HepG2 (cell line): ENCODE data around the gene FSD2. TPM values are rescaled to one million over a fixed set of nuclear protein-coding genes. Genes with fewer than 3 reads are reported as not detected.

Experiments
- ATAC-seq: fragments of 200-7000 bp; cut with Tn5 transposase; 3 replicates; pipeline ENCODE4 v1.9.1; 2020; ENCODE audit warnings: mild to moderate bottlenecking, moderate library complexity
- BruUV-seq: library from RNA; stranded (reverse); fragments of 400-500 nt; replicated peaks from 2 replicates; lab custom pipeline; 2021; lab: Mats Ljungman, UMichigan
- CTCF ChIA-PET: fragments of 300-600 bp; formaldehyde crosslinking; extraction: SDS; loops from one replicate; lab custom pipeline; 2021; ENCODE audit warnings: low total read pairs, inconsistent platforms, low intra/inter-chr PET ratio; lab: Yijun Ruan, JAX
- POLR2A ChIA-PET: fragments of 350-600 bp; sonication (Branson Sonifier 250); formaldehyde crosslinking; loops from one replicate; lab custom pipeline; 2020; ENCODE audit warnings: antibody characterized with exemption, inconsistent platforms; lab: Yijun Ruan, JAX
- DNase-seq: peaks from one replicate; pipeline ENCODE4 v3.0.0-alpha.2; 2015; ENCODE audit warnings: low spot score
- FAIRE-seq: peaks from 3 replicates; lab custom pipeline; 2011; peaks lifted over from hg19 to GRCh38; lab: Jason Lieb, UNC
- H2AFZ ChIP-seq: one replicate; pipeline ENCODE4 v1.6.1; 2011; ENCODE audit warnings: low read length, inconsistent platforms
- H3K27ac ChIP-seq: fragments of 300-600 bp; 3 replicates; pipeline ENCODE4 v1.8.0; 2011; ENCODE audit warnings: mixed run types, mild to moderate bottlenecking, mixed read lengths, low read length, inconsistent platforms; ENCODE audit not compliant: insufficient read depth; ENCODE audit errors: extremely low read length
- H3K27me3 ChIP-seq, 2 experiments: fragments of 200-600 bp in 1 of 2; 2 replicates in 1 of 2; 3 replicates in 1 of 2; pipeline versions ENCODE4 v1.6.0 to v1.8.0; 2011; ENCODE audit warnings: low read length in 2 of 2, mild to moderate bottlenecking in 2 of 2, moderate library complexity in 2 of 2, inconsistent platforms in 1 of 2; ENCODE audit not compliant: insufficient read depth in 2 of 2, control insufficient read depth in 1 of 2
- H3K36me3 ChIP-seq, 2 experiments: fragments of 200-600 bp in 1 of 2; replicated peaks in 1 of 2; 2 replicates in 1 of 2; 3 replicates in 1 of 2; pipeline versions ENCODE4 v1.5.1 to v1.8.0; 2011; ENCODE audit warnings: low read length in 2 of 2, inconsistent platforms in 1 of 2; ENCODE audit not compliant: insufficient read depth in 2 of 2, control insufficient read depth in 1 of 2
- H3K4me1 ChIP-seq: 2 replicates; pipeline ENCODE4 v1.5.1; 2012; ENCODE audit warnings: low read length, inconsistent platforms; ENCODE audit not compliant: insufficient read depth
- H3K4me2 ChIP-seq: 2 replicates; pipeline ENCODE4 v1.6.0; 2011; ENCODE audit warnings: low read depth, low read length, inconsistent platforms
- H3K4me3 ChIP-seq, 3 experiments: fragments of 200-600 bp in 1 of 3; sonication (generic), shearing (Covaris generic) in 1 of 3; replicated peaks in 1 of 3; 2 replicates each; pipeline ENCODE4 v1.5.1; 2011 to 2016; ENCODE audit warnings: low read length in 3 of 3, inconsistent platforms in 2 of 3, low read depth in 2 of 3, mild to moderate bottlenecking in 2 of 3, control low read depth in 1 of 3, mixed read lengths in 1 of 3; ENCODE audit not compliant: insufficient read depth in 1 of 3
- H3K79me2 ChIP-seq: one replicate; pipeline ENCODE4 v1.6.1; 2011; ENCODE audit warnings: low read length, inconsistent platforms; ENCODE audit not compliant: insufficient read depth
- H3K9ac ChIP-seq: 2 replicates; pipeline ENCODE4 v1.6.0; 2011; ENCODE audit warnings: mild to moderate bottlenecking, low read depth, low read length, inconsistent platforms; ENCODE audit not compliant: insufficient read depth
- H3K9me3 ChIP-seq: 2 replicates; pipeline ENCODE4 v1.5.1; 2012; ENCODE audit warnings: mild to moderate bottlenecking, low read length
- H4K20me1 ChIP-seq: 2 replicates; pipeline ENCODE4 v1.6.0; 2011; ENCODE audit warnings: inconsistent platforms, mild to moderate bottlenecking, low read length, moderate library complexity; ENCODE audit not compliant: insufficient read depth
- AKAP8 ChIP-seq: sonication (generic); formaldehyde crosslinking; IDR thresholded peaks from 2 replicates; pipeline ENCODE4 v1.5.1; 2020; ENCODE audit warnings: mild to moderate bottlenecking, missing genetic modification reagents
- CCDC6 ChIP-seq: sonication (generic); formaldehyde crosslinking; IDR thresholded peaks from 2 replicates; pipeline ENCODE4 v1.8.1; 2022; ENCODE audit warnings: mild to moderate bottlenecking, missing genetic modification reagents, moderate library complexity
- ETV5 ChIP-seq: IDR thresholded peaks from 2 replicates; pipeline ENCODE4 v1.6.1; 2018; ENCODE audit warnings: missing biosample characterization, missing genetic modification reagents, inconsistent platforms, borderline replicate concordance
- FOSL1 ChIP-seq: sonication (generic); formaldehyde crosslinking; IDR thresholded peaks from 2 replicates; pipeline ENCODE4 v1.9.0; 2021; ENCODE audit warnings: missing genetic modification reagents, borderline replicate concordance
- KDM2A ChIP-seq: sonication (generic); formaldehyde crosslinking; IDR thresholded peaks from 2 replicates; pipeline ENCODE4 v1.4.0; 2020; ENCODE audit warnings: low read depth, missing genetic modification reagents, borderline replicate concordance
- KDM4B ChIP-seq: sonication (generic); formaldehyde crosslinking; IDR thresholded peaks from 2 replicates; pipeline ENCODE4 v1.4.0; 2020; ENCODE audit warnings: missing genetic modification reagents
- MED13 ChIP-seq: sonication (generic); formaldehyde crosslinking; IDR thresholded peaks from 2 replicates; pipeline ENCODE4 v1.5.0; 2020; ENCODE audit warnings: missing genetic modification reagents
- NFIC ChIP-seq: IDR thresholded peaks from 2 replicates; pipeline ENCODE4 v1.6.1; 2012; ENCODE audit warnings: mild to moderate bottlenecking, low read length, inconsistent platforms
- NKX3-1 ChIP-seq: sonication (generic); formaldehyde crosslinking; IDR thresholded peaks from 2 replicates; pipeline ENCODE4 v1.5.0; 2020; ENCODE audit warnings: missing genetic modification reagents
- NR2C2 ChIP-seq: sonication (generic); formaldehyde crosslinking; IDR thresholded peaks from 2 replicates; pipeline ENCODE4 v1.4.0; 2020; ENCODE audit warnings: missing genetic modification reagents, mild to moderate bottlenecking, moderate library complexity, borderline replicate concordance
- SIX4 ChIP-seq: sonication (generic); formaldehyde crosslinking; IDR thresholded peaks from 2 replicates; pipeline ENCODE4 v1.4.0; 2020; ENCODE audit warnings: missing genetic modification reagents
- SMAD9 ChIP-seq: sonication (generic); formaldehyde crosslinking; IDR thresholded peaks from 2 replicates; pipeline ENCODE4 v1.5.1; 2020; ENCODE audit warnings: mild to moderate bottlenecking, missing genetic modification reagents
- ZNF10 ChIP-seq: sonication (generic); formaldehyde crosslinking; IDR thresholded peaks from 2 replicates; pipeline ENCODE4 v1.4.0; 2020; ENCODE audit warnings: mild to moderate bottlenecking, low read depth, missing genetic modification reagents, borderline replicate concordance
- ZNF562 ChIP-seq: sonication (generic); formaldehyde crosslinking; IDR thresholded peaks from 2 replicates; pipeline ENCODE4 v1.8.0; 2022; ENCODE audit warnings: missing genetic modification reagents, borderline replicate concordance
- ZNF841 ChIP-seq: sonication (generic); formaldehyde crosslinking; IDR thresholded peaks from 2 replicates; pipeline ENCODE4 v1.8.1; 2023; ENCODE audit warnings: missing genetic modification reagents, borderline replicate concordance
- WGBS: methylation state at CpG from one replicate; pipeline ENCODE4 v1.1.6; 2017; ENCODE audit warnings: low lambda C conversion rate; 5-methylcytosine and 5-hydroxymethylcytosine counted together
- in situ Hi-C: cut with HindIII; loops from 2 replicates; pipeline ENCODE4 v1.10.0; 2017; ENCODE audit warnings: low pct_unique_long_range_greater_than_20kb; ENCODE audit not compliant: extremely low pct_ligation_motif_present
- intact Hi-C: fragments of 100-400 bp; cut with micrococcal nuclease; formaldehyde crosslinking; loops from one replicate; pipeline ENCODE4 v1.10.0; 2022; ENCODE audit not compliant: unreplicated experiment
- polyA plus RNA-seq, 8 experiments: library from polyadenylated mRNA; depleted of rRNA in 3 of 8; stranded (reverse) in 7 of 8; unstranded in 1 of 8; fragments of >200 nt; fragmentation: Illumina TruSeq in 4 of 8; extraction: Trizol in 4 of 8; gene quantifications; 2 replicates each; pipeline versions ENCODE4 v1.2.1 to v1.2.3, GENCODE V29; 2011 to 2016; ENCODE audit warnings: low read depth in 4 of 8, missing spikeins in 1 of 8, mixed read lengths in 1 of 8; ENCODE audit not compliant: insufficient read depth in 1 of 8
- total RNA-seq, 5 experiments: library from RNA; depleted of rRNA; stranded (reverse); fragments of >200 nt; fragmentation: Illumina TruSeq; extraction: Trizol; gene quantifications; 2 replicates each; pipeline ENCODE4 v1.2.3, GENCODE V29; 2016; ENCODE audit warnings: low read depth in 1 of 5
- TF ChIP-seq, protein P1 (sequence below): sonication (generic); formaldehyde crosslinking; IDR thresholded peaks from 2 replicates; pipeline ENCODE4 v1.8.1; 2023; ENCODE audit warnings: mild to moderate bottlenecking, missing genetic modification reagents, borderline replicate concordance
- TF ChIP-seq, protein P2 (sequence below): sonication (generic); formaldehyde crosslinking; conservative IDR thresholded peaks from 2 replicates; pipeline ENCODE4 v1.8.0; 2022; ENCODE audit warnings: missing genetic modification reagents

Gene FSD2
- total and polyA plus RNA-seq, 2 of the 13 experiments (the other 11 are each of a cell fraction or from before 2014, with no cell fraction given) = not detected

DNA sequence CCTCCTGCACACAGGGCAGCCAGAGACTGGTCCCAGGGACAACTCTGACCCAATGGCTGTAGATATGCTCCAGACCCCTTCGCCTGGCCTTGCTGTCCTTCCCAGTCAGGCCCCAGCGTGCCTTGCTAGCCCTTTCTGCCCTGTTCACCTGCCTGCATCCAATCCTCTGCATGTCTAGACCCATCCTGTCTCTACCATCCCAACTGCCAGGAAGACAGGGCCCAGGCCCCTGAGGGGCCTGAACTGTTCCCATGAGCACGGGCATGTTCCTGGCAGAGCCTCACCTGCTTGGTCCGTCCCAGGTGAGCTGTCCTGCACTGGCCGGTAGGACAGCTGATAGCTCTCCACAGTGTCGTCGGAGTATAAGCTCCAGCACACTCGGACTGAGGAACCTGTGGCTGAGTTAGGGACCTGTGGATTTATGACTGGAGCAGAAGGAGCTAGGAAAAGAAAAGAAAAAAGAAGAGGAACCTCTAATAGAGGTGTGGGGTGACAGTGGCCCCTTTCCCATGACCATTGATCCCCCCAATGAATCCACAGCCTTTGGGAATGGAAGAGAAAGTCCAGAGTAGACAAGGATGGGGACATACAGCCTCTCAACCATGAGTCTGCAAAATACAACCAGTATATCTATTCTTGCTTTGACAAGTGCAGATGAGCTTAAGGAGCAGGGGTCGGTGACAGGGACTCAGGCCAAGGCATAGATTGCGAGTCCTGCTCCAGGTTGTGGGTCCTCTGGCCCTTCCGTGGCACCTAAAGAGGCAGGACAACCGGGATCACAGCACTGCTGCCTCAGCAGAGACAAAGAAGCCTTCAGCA lies 33.9 kb downstream of the FSD2 start:
- intact Hi-C loops (no loop called here), in situ Hi-C loops (no loop called here)
- ATAC-seq = no peak; the same call in 2 of the 3 replicates
- TF ChIP-seq MED13 (CRISPR knock-in tag) = no peak
- no peak for TF ChIP-seq NFIC
- TF ChIP-seq, protein P1, sequence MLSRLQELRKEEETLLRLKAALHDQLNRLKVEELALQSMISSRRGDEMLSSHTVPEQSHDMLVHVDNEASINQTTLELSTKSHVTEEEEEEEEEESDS (CRISPR knock-in tag) = no peak
- TF ChIP-seq SMAD9 = no peak
- TF ChIP-seq ZNF10 = no peak
- no peak for TF ChIP-seq ETV5 (CRISPR knock-in tag)
- TF ChIP-seq KDM4B (CRISPR knock-in tag) = no peak
- no peak for TF ChIP-seq NKX3-1 (CRISPR knock-in tag)
- TF ChIP-seq NR2C2 (CRISPR knock-in tag) = no peak
- TF ChIP-seq FOSL1 (CRISPR knock-in tag) = no peak
- no peak for TF ChIP-seq CCDC6
- no peak for TF ChIP-seq KDM2A (CRISPR knock-in tag)
- TF ChIP-seq, protein P2, sequence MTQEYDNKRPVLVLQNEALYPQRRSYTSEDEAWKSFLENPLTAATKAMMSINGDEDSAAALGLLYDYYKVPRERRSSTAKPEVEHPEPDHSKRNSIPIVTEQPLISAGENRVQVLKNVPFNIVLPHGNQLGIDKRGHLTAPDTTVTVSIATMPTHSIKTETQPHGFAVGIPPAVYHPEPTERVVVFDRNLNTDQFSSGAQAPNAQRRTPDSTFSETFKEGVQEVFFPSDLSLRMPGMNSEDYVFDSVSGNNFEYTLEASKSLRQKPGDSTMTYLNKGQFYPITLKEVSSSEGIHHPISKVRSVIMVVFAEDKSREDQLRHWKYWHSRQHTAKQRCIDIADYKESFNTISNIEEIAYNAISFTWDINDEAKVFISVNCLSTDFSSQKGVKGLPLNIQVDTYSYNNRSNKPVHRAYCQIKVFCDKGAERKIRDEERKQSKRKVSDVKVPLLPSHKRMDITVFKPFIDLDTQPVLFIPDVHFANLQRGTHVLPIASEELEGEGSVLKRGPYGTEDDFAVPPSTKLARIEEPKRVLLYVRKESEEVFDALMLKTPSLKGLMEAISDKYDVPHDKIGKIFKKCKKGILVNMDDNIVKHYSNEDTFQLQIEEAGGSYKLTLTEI (CRISPR knock-in tag) = no peak
- TF ChIP-seq SIX4 = no peak
- no peak for TF ChIP-seq AKAP8
- no peak for TF ChIP-seq ZNF562
- TF ChIP-seq ZNF841 (CRISPR knock-in tag) = no peak
- ChIA-PET CTCF (no interaction called here), POLR2A (interaction anchor here (1.7 kb wide), 1 partner anchor 22 kb away, joined by 4 read pairs; no protein-coding TSS in a partner anchor)
- Histone ChIP-seq H3K4me3 (no peak overlapping the region), H3K36me3 (no peaks in the 10 kb centered on the region), H3K9me3 (no peaks in the 10 kb centered on the region), H4K20me1 (no peaks in the 10 kb centered on the region), H3K9ac (no peak overlapping the region), H3K27me3 (no peaks in the 10 kb centered on the region), H3K4me1 (0 out of 2 replicates have a peak, but pooled peaks cover 6% of the 10 kb centered on the region), H3K27ac (no peak overlapping the region), H2AFZ (no peak overlapping the region), H3K4me2 (no peak overlapping the region), H3K79me2 (no peaks in the 10 kb centered on the region)
- BruUV-seq = no TSS peak
- WGBS = 69% methylated on average over 3 of the region's 12 CpGs
- no peak for DNase-seq
- no peak for FAIRE-seq
